NOMO-1 treated with DMSO at 0.1 percent for 48 hours (cell line): ENCODE data around the gene FAR2.
A peak's percentile ranks its signal among the peaks of the same experiment; 100 is the strongest.
"Not testable (repeated sequence)": the region's sequence is repeated elsewhere in the genome, so short reads cannot be mapped to it uniquely, and the experiment has no call there.

Experiments used
- DNase-seq: peaks from one replicate; lab custom pipeline; 2025; ENCODE audit not compliant: unreplicated experiment; lab: John Stamatoyannopoulos, UW

The FAR2 gene

GRCh38 chr12:29275834-29276233 lies 126.8 kb downstream of the FAR2 start:
- no peak for DNase-seq

DNA sequence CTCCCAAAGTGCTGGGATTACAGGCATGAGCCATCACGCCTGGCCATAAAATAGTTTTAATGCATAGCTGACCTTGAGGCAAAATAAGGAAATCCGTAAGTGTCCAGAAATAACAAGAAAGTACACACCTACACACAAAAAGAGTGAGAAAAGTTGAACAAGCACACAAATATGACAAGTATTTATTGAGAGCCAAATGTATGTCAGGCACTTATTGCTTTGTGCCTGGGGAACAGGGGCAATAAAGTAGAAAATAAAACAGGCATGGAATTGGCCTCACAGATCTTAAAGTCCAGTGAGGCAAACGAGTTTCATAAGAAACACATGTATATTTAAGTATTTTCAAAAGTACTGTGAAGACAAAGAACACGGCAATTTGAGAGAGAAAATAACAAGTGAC lies 128.2 kb downstream of the FAR2 start:
- DNase-seq, result no peak

DNA sequence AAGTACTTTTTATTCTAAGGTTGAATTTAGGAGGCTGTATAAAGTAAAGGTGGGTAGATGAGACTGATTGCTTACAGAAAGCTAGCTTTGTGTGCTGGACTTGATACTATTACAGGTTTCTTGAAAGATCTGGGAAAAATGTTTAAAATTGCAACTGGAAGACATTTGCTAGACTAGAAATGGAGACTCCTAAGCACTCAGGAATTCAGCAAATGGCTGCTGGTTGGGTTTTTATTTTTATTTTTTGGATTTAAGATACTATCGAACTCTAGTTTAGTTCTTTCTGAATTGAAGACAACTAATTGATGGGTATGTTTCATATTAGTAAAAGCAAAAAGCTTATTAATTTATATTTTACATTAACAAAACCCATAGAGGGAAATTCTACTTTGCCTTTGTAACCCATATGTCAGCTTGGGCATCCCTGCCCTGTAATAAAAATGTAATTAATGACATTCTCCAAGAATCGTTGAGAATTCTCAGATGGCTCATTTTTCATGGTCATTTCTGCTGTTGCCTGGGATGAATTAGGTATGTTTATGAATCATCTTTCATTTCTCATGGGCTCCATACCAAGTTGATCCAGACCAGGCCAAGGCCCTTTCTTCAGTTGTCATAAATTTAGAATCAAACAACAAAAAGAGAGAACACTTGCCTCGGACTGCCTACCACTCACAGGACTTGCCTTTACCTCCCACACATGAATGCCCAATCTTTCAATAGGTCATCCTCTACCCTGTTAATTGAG lies 129.8 kb downstream of the FAR2 start:
- DNase-seq, result no peak

DNA sequence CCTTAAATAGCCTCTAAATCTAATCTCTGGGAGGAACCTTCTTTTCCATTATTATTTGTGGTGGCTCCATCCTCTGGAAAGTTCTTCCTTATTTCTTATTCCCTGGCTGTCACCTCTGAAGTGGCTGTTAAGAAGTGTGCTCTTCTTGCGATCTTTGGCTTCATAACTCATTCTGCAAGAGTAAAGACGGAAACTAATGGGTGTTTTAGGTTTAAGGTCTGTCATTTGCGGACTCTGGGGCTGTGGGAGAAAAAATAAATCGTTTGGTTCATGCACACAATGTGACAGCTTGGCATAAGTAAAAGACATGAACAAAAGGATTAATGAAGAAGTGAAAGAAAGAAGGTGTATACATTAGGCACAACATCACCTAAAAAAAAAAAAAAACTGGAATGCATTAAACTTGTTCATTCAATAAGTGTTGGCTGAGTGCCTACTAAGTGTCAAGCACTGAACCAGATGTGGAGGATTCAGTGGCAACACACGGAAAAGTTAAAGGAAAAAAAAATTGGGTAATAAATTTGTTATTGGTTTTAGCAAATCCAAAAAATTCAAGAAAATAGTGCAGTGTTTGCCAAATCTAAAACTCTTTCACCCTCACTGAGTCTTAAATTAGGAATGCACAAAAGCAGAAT lies 132.4 kb downstream of the FAR2 start:
- no peak for DNase-seq

GRCh38 chr12:29282031-29282816 lies 133.1 kb downstream of the FAR2 start:
- DNase-seq, result no peak

DNA sequence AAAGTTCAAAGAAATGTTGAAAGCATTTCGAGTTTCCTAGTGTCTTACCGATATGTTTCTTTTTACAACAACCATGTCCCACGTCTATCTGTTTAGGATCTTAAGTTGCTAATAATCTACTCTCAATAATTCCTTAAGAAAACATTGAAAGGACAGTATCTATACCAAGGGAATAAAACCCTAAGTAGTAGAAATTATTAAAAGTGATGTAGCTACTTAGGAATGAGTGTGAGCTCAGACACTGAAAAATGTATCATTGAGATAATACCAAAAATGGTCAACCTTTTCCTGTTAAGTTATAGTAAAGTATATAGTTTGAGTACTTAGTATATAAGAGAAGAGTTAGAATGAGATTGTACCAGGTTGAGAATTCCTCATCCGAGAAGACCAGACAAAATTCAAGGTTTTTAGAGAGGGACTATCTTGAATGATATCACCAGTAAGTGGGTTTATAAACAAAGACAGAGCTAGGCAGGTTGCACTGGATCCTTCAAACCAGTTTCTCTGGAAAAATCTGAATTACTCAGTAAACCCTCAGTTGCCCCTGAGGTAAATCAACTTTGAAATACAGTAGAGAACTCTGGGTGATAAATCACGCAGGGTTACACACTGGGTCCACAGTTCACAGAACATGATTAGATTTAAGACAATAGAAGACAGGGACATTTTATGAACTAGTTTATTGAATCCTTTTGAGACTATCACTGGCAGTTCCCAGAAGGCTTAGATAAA lies 135.1 kb downstream of the FAR2 start:
- DNase-seq, result no peak

DNA sequence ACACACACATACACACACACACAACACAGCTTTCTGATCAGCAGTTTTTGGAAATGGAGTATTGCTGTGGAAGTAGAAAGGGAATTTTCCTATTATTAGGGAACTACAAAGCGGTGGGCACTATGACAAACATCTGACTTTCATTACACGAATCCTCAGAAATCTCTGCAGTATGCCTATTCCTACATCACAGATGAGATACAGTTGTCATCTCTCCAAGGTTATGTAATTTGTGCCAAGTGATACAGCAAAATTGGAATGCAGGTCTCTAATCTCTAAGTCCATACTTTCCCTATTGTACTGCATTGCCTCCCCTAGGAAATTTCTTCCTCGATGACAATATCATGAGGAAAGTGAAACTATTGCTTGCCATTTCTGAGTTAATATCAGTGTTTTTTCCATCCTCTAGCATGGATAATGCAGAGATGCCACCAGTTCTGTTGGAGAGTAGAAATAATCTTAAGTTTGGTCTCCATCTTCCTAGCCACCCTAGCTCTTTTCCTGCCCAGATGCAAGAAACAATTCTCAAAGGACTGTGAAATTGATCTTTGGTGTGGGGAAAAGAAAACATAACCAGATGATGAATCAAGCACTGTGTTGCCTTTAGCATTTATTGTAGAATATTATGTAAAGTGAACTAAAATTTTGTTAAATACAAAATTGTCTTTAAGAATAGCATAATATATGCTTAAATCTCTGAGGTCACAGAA lies 137.2 kb downstream of the FAR2 start:
- DNase-seq, result no peak

DNA sequence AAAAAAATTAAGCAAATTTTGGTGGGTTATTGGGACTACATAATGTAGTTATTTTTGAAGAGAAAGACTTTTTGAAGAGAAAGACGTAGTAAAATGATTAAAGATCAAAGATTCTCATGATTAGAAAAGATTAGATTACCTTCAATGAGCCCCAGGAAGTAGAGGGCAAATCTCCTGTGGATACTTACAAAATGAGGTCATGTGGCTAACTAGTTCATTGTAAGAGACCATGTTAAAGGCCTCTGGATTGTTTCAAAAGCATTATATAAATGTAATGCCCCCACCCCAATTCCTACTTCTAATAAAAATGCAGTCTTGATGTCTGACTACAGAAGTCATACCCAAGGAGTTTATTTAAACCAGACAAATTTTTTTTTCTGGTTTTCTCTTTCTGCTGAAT lies 138.5 kb downstream of the FAR2 start:
- DNase-seq, result no peak

GRCh38 chr12:29288031-29288430 lies 139.0 kb downstream of the FAR2 start:
- no peak for DNase-seq

GRCh38 chr12:29290475-29290874 lies 141.4 kb downstream of the FAR2 start:
- DNase-seq, result not testable (repeated sequence)

DNA sequence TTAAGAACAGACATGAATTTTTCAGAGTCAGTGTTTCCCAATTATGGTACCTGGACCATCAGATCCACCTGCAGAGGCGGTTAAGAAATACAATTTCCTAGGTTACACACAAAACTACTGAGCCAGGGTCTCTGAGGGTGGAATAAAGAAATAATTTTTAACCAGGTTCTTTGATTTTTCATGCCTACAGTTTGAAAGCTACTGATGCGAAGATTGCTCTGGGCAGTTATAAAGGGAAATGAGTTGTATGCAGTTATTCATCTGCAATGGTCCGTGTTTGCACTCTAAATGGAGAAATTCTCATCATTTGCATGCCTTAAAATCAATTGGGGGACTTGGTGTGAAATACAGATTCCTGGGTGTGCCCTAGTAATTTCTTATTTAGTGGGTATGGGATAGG lies 142.1 kb downstream of the FAR2 start:
- DNase-seq, result no peak

- peak; percentile 33 for DNase-seq
Observed at GRCh38 chr12:29299633-29300032, 150.6 kb downstream of the FAR2 start.

GRCh38 chr12:29301114-29301513 lies 152.0 kb downstream of the FAR2 start:
- DNase-seq, result no peak

GRCh38 chr12:29304388-29304787 lies 155.3 kb downstream of the FAR2 start:
- no peak for DNase-seq

GRCh38 chr12:29306266-29306665 lies 157.2 kb downstream of the FAR2 start:
- DNase-seq, result no peak

GRCh38 chr12:29306682-29307081 lies 157.6 kb downstream of the FAR2 start:
- no peak for DNase-seq

DNA sequence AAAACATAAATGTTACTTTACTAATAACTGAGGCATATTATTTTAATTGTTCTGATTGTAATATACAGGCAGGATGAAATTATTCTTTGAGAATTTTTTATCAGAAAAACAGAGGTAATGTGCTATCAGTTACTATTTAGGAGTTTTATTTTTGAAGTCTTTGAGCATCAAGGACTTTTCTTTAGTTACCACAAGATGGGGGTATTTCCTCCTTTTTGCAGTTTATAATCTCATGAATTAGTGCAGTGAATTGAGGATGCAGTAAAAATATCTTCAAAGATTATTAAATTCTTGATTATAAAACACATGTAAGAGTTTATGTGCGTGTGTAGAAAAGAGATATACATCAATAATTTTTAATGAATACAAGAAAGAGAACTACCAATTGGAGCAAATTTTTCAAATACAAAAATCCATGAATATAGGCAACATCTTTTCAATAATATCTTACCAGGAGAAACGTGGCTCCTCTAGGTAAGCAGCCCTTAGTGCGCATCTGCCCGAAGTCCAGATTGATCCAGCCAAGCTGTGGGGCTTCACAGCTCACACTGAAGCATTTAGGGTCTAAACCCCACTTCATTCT lies 160.3 kb downstream of the FAR2 start:
- DNase-seq, result peak; percentile 9

DNA sequence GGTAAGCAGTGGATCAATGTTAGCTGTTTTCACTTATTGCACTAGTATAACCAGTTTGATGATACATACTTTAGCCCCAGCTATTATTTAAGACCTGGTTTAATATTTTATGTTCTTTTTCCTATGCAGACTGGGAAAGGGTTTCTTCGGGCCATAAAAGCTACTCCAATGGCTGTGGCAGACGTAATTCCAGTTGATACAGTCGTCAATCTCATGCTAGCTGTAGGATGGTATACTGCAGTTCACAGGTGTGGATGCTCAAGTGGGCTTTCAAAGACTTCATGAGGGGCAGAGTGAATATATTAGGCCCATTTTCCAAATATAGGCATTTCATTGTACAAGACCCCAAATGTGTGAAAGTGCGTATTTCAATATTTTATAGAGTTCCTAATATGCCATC lies 161.8 kb downstream of the FAR2 start:
- DNase-seq, result no peak

DNA sequence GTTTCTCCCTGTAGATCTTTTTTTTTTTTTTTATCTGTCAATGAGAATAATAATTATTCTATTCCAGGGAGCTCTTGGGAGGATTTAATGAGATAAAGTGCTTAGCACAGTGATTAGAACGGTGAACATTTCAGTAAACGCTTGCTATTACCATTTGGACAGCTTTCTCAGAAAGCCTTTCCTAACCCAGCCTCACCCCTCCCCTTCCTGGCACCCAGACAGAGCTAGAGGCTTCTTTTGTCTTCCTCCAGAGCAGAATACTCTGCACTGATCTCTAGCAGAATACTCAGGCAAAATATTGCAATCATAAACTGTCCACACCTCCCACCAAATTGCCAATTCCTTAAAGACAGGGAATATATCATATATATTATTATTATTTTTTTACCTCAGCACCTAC lies 165.3 kb downstream of the FAR2 start:
- no peak for DNase-seq

DNA sequence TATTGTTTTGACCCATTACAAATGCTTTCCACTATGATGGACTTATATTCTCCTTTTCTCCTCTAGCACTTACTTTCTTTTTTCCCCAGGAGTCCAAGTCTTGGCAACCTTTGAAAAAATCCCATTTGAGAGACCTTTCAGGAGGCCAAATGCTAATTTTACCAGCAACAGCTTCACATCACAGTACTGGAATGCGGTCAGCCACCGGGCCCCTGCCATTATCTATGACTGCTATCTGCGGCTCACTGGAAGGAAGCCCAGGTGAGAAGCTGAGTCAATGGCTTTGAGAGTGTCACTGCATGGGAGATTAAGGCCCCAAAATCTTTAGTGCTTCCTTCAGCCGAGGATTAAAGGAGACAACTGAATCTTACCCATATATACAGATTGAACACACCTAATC lies 167.7 kb downstream of the FAR2 start:
- no peak for DNase-seq
